Natural killer cell treated with Interleukin-12 subunit alpha and Interleukin-12 subunit beta and Interleukin-15 and Interleukin-18, amount 100 ng/mL, for 72 hours (primary cell): ENCODE data around the gene LIMA1. TPM values are rescaled to one million over a fixed set of nuclear protein-coding genes. Genes with fewer than 3 reads are reported as not detected.

Source experiments
- total RNA-seq, 2 donors: library from RNA; stranded (reverse); gene quantifications; one replicate each; pipeline ENCODE4 v1.2.3, GENCODE V29; 2022

The LIMA1 gene
- total RNA-seq, 2 donors from 2014 or later = 15.3 to 41.3 TPM

Other genes with a start within 250 kb of the LIMA1 start
- under 1 TPM in 1 of 2 donors, not detected in 1; 0.17 TPM for gene ASIC1, start 225.9 kb downstream of the LIMA1 start, total RNA-seq
- gene SMARCD1, start 198.2 kb downstream of the LIMA1 start, total RNA-seq = 100 to 1,000 TPM in 1 of 2 donors, 10 to 100 TPM in 1; 69.5 to 112 TPM
- gene GPD1, start 179.5 kb downstream of the LIMA1 start, total RNA-seq = under 1 TPM; 0.36 TPM
- 10 to 100 TPM; 39.9 to 51.2 TPM for gene COX14, start 171.3 kb downstream of the LIMA1 start, total RNA-seq
- gene CERS5, start 116.2 kb downstream of the LIMA1 start, total RNA-seq = 100 to 1,000 TPM in 1 of 2 donors, 10 to 100 TPM in 1; 72.1 to 115 TPM
- not detected for gene FAM186A, start 113.1 kb upstream of the LIMA1 start, total RNA-seq
- gene LARP4, start 117.4 kb upstream of the LIMA1 start, total RNA-seq = 10 to 100 TPM; 68.5 to 79.0 TPM
- 10 to 100 TPM; 30.8 to 34.3 TPM for gene DIP2B, start 221.5 kb upstream of the LIMA1 start, total RNA-seq